H7 (cell line): ENCODE results near the gene MTHFD1L. TPM values are rescaled to one million over a fixed set of nuclear protein-coding genes. Genes with fewer than 3 reads are reported as not detected.

Experiments used
- DNase-seq: peaks from one replicate; pipeline ENCODE4 v3.0.0; 2012
- H3K27me3 ChIP-seq: 2 replicates; pipeline ENCODE4 v1.6.0; 2011; ENCODE audit warnings: mild to moderate bottlenecking, low read length; ENCODE audit not compliant: control insufficient read depth, insufficient read depth
- H3K36me3 ChIP-seq: replicated peaks from 2 replicates; pipeline ENCODE4 v1.5.1; 2011; ENCODE audit warnings: low read length; ENCODE audit not compliant: control insufficient read depth, insufficient read depth
- H3K4me3 ChIP-seq: 2 replicates; pipeline ENCODE4 v1.5.1; 2011; ENCODE audit warnings: low read depth, mild to moderate bottlenecking, control low read depth, low read length, moderate library complexity; ENCODE audit not compliant: insufficient read depth
- total RNA-seq: library from RNA; depleted of rRNA; stranded (reverse); fragments of >200 nt; shearing (Covaris generic); gene quantifications from 2 replicates; pipeline ENCODE4 v1.2.3, GENCODE V29; 2014

Gene MTHFD1L
- total RNA-seq, 1 experiment from 2014 or later: 46.0 TPM

DNA sequence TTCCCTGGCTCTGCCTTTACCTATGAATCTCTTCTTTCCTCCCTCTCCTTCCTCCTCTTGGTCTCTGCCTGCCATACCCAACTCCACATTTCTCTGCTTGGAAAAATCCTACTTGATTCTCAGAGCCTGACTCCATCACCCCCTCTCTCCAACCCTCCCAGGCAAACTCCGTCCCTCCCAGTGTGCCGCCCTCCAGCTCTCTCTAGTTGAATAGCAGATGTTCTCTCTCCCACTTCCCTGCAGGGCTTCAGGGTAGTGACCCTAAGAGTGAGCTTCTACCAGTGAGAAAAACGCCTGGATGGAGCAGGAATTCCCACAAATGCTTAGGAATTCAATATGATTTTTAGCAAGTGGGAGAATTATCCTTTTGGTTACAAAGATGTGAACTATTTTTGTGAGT is 141.6 kb downstream of the MTHFD1L start:
- peak; percentile 31 for DNase-seq

DNA sequence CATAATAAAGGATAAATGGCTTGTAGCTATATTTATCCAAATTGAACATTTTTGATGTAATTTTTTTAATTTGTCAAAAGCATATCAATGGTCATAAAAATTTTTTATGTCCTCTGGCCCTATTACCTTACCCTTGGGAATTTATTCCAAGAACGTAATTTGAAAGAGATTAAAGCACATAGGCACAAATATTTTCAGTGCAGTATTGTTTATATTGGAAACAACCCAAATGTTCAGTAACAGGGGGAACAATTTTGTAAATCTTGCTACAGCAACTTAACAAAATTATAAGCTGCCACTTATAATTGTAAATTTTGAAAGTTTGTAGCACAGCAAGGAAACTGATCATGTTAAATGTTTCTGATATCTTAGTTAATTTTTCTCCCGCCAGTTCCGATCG is 142.4 kb downstream of the MTHFD1L start:
- no peak for DNase-seq
- no peaks in the 10 kb centered on the region for H3K27me3 ChIP-seq

More for the DNA sequence above, 141.6 kb downstream of the MTHFD1L start:
- no peak overlapping the region for H3K4me3 ChIP-seq
- H3K27me3 ChIP-seq: no peaks in the 10 kb centered on the region
- H3K36me3 ChIP-seq: no peaks in the 10 kb centered on the region; the same call in none of the 2 replicates

DNA sequence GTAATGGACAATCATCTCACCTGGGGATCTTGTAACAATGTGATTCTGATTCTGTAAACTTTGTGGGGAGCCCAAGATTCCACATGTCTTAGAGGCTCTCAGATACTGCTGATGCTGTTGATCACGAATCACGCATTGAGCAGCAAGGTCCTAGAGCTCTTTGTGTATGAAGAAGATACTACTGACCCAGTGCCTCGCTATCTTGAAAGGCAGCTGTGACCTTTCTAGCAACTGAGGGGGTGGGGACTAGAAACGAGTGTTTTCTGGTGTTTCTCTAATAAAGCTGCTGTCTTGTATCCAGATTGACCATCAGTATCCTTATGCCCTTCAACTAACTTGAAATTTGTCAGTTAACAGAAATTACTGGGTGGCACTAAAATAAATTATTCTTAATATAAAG is 142.9 kb downstream of the MTHFD1L start:
- H3K27me3 ChIP-seq: no peaks in the 10 kb centered on the region
- no peaks in the 10 kb centered on the region; the same call in none of the 2 replicates for H3K36me3 ChIP-seq
- H3K4me3 ChIP-seq: no peak overlapping the region
- no peak for DNase-seq

More for the DNA sequence above, 142.4 kb downstream of the MTHFD1L start:
- Histone ChIP-seq H3K4me3 (no peak overlapping the region), H3K36me3 (no peaks in the 10 kb centered on the region; the same call in none of the 2 replicates)

GRCh38 chr6:151009576-151009975 is 144.1 kb downstream of the MTHFD1L start:
- peak; percentile 43 for DNase-seq

DNA sequence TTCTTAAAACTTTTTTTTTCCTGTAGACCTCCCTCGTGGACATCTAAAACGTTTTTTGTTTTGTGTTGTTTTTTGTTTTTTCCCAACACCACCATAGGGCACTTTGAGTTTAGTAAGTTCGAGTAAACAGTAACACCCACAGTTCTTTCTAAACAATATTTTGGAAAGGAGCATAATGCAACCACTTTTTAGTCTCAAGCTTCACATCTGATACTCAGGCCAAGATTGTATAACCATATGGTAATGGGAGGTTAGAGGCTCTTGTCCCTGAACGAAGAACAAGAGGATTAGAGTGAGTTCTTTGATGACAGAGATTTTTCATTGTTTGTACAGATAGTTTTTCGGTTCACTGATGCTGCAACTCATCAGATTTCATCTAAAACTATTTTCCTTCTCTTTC is 144.6 kb downstream of the MTHFD1L start:
- Histone ChIP-seq H3K27me3 (no peaks in the 10 kb centered on the region), H3K36me3 (peaks cover 2% of the 10 kb centered on the region), H3K4me3 (no peak overlapping the region)
- DNase-seq: no peak

More at GRCh38 chr6:151009576-151009975, 144.1 kb downstream of the MTHFD1L start:
- Histone ChIP-seq H3K4me3 (no peak overlapping the region), H3K36me3 (no peaks in the 10 kb centered on the region; the same call in none of the 2 replicates), H3K27me3 (no peaks in the 10 kb centered on the region)

GRCh38 chr6:151012321-151013294 is 147.1 kb downstream of the MTHFD1L start:
- H3K36me3 ChIP-seq: peaks cover 14% of the 10 kb centered on the region
- H3K4me3 ChIP-seq: no peak overlapping the region
- DNase-seq: no peak
- no peaks in the 10 kb centered on the region for H3K27me3 ChIP-seq

DNA sequence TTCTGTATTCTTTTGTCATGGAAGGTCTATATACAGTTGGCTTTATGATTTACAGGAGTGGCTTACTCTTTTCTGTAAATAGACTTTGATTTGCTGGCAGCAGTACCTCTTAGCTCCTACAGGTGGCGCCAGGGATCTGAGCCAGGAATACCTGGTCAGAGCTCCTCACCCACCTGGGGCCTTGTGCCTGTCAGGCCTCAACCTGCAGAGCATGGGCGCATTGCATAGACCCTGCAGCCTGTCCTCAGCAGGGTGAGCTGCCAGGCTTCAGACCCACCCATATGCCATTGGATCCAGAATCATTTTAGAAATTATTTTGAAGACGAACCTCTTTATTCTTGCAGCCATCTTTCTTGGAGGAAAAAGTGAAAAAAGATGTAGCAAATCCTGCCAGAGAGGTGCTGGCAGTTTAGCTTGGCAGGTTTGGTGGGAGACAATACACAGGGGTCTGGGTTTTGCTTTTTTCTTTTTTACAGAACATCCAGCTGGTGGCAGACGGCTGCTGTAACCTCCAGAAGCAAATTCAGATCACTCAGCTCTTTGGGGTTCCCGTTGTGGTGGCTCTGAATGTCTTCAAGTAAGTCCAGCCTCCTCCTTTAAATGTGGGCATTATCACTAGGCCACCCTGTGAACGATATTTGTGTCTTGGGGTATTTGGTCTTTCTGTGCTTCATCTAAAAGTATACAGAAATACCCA is 149.1 kb downstream of the MTHFD1L start:
- DNase-seq: peak; percentile 81

DNA sequence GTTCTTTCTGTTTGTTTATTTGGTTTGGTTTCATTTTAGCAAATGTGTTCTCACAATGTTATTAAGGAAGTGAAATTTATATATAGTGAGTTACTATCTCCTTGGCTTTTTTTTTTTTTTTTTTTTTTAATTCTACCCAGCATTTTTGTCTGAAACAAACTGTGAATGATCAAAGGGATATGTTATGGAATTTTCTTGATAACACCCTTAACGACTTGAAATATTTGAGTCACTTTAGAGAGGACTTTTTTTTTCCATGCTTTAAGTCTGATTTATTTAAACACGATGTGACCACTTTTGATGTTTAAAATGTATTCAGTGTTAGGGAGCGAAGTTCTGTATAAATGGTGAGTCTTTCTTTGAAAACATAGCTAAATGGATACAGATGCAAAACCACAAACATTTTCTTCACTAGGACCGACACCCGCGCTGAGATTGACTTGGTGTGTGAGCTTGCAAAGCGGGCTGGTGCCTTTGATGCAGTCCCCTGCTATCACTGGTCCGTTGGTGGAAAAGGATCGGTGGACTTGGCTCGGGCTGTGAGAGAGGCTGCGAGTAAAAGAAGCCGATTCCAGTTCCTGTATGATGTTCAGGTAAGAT is 149.7 kb downstream of the MTHFD1L start:
- Histone ChIP-seq H3K4me3 (no peak overlapping the region), H3K36me3 (peaks cover 22% of the 10 kb centered on the region), H3K27me3 (no peaks in the 10 kb centered on the region)
- no peak for DNase-seq

More for the DNA sequence above, 149.1 kb downstream of the MTHFD1L start:
- Histone ChIP-seq H3K27me3 (no peaks in the 10 kb centered on the region), H3K4me3 (no peak overlapping the region), H3K36me3 (peaks cover 22% of the 10 kb centered on the region)

DNA sequence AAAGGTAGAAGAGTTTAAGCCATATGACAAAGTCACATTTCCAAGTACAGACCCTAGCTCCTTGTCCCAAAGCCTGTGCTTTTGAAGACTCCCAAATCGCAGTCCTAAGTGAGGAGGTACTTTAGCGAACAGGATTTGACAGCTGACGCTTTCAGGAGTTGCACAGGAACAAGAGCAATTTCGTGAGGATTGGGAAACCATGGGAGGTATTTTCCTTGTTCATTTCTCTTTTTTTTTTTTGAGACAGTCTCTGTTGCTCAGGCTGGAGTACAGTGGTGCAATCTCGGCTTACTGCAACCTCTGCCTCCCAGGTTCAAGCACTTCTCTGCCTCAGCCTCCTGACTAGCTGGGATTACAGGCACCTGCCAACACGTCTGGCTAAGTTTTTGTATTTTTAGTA is 150.6 kb downstream of the MTHFD1L start:
- Histone ChIP-seq H3K36me3 (peaks cover 22% of the 10 kb centered on the region), H3K4me3 (no peak overlapping the region), H3K27me3 (no peaks in the 10 kb centered on the region)
- no peak for DNase-seq

DNA sequence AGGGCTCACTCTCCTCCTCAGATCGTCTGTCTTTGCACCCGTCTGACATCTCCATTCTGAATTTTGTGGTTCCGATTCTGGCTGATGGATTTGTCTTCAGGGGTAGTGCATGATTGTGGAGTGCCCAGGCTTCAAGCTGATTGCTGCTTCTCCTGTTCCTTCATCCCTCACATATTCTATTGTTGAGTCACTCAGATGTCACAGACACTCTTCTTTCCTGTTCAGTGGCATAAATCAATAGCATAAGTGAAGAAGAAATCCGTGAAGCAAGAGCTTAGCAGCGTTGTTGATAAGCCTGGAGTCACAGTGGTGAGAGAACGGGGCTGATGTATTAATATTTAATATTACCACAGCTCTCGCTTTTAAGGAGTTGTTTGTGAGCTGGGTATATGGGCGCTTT is 152.5 kb downstream of the MTHFD1L start:
- DNase-seq: no peak
- Histone ChIP-seq H3K36me3 (peaks cover 22% of the 10 kb centered on the region), H3K4me3 (no peak overlapping the region), H3K27me3 (no peaks in the 10 kb centered on the region)

DNA sequence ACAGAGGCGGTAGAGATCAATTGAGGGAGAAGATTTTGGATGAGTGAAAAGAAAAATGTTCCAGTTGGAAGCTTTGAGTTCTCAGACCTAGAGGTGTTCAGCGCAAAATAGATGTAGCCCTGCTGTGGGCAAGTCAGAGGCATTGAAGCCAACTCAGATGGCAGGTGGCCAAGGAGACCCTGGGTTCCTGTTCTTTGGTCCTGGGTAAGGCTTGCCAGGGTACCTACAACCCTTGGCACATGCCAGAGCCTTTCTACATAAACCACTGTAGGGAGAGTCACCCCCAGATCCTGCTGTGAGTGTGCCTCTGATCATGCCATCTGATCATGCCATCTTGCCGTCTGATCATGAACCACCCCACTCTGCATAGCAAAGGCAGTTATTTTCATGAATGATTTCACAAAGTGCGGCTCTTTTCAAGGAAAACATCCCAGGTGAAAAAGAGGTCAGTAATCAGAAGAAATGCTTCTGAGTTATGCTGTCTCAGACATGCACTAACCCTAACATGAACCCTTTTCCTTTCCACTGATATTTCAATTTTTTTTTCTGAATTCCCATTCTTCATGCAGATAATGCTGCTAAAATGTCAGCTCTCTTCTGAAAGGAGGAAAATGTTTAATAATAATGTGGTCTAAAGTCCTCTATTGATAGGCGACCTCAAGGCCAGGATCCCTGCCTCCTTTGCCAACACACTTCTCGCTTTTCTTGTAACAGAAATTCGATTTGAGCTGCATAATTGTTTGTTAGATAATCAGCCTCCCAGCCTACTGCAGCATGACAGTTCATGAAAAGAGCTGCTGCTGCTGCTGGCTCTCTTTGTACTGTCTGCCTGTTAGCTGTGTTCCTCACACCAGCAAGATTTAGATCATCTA is 153.6 kb downstream of the MTHFD1L start:
- peaks cover 24% of the 10 kb centered on the region for H3K36me3 ChIP-seq
- H3K27me3 ChIP-seq: no peaks in the 10 kb centered on the region
- no peak overlapping the region for H3K4me3 ChIP-seq
- no peak for DNase-seq

- DNase-seq: no peak
- Histone ChIP-seq H3K4me3 (no peak overlapping the region), H3K27me3 (no peaks in the 10 kb centered on the region), H3K36me3 (peaks cover 13% of the 10 kb centered on the region)
Measured at GRCh38 chr6:151021896-151022295, 156.4 kb downstream of the MTHFD1L start.

DNA sequence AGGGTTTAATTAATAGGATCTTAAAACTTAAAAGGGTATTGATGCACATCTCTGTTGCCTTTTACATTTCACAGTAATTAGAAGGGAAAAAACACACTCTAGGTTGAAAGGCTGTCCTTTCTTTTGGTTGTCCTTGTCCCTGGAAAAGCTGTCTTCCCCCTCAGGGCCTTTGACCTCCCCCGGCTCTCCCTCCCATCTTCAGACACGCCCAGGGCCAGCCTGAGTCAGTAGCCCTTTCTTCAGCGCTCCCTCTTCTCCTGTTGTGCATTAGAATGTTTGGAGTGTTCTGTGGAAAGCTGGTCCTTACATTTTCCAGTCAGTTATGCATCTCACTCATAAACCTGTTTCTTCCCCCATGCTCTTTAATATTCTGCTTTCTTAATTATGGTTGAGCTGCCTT is 157.0 kb downstream of the MTHFD1L start:
- Histone ChIP-seq H3K36me3 (peaks cover 10% of the 10 kb centered on the region), H3K4me3 (no peak overlapping the region), H3K27me3 (no peaks in the 10 kb centered on the region)
- peak; percentile 32 for DNase-seq

DNA sequence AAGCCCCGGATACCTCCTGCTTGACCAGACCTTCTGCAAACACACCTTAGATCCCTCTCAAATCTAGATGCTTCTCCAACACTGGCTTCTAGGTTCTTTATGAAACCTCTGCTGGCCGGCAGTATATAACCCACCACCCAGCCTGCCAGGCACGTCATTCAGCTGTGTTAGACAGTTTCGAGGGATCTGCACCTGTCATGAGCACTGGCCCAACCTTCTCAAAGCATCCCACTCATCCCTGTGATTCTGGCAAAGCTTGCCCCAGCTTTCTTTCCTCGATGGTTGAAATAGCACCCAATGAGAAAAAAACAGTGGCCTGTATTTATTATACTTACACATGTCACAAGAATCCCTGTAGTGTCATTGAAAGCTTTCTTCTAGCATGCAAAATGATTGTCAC is 157.8 kb downstream of the MTHFD1L start:
- Histone ChIP-seq H3K4me3 (no peak overlapping the region), H3K27me3 (no peaks in the 10 kb centered on the region), H3K36me3 (peaks cover 8% of the 10 kb centered on the region)
- no peak for DNase-seq
